M059J (cell line): Measurements from ENCODE around the gene CCP110. TPM values are rescaled to one million over a fixed set of nuclear protein-coding genes. Genes with fewer than 3 reads are reported as not detected.
"Not testable (repeated sequence)": the region's sequence is repeated elsewhere in the genome, so short reads cannot be mapped to it uniquely, and the experiment has no call there.

Experiments used
- DNase-seq: peaks from one replicate; pipeline ENCODE4 v3.0.0-alpha.2; 2012; ENCODE audit warnings: low read depth
- total RNA-seq: library from RNA; depleted of rRNA; stranded (reverse); fragments of >200 nt; shearing (Covaris generic); gene quantifications from 2 replicates; pipeline ENCODE4 v1.2.3, GENCODE V29; 2014

Gene CCP110
- total RNA-seq, 1 experiment from 2014 or later, result 11.4 TPM

GRCh38 chr16:19543278-19543996, 19.7 kb downstream of the CCP110 start:
- DNase-seq, result not testable (repeated sequence)

- no peak for DNase-seq
Observed at GRCh38 chr16:19548144-19548543, 24.4 kb downstream of the CCP110 start.

GRCh38 chr16:19549673-19550072, 25.9 kb downstream of the CCP110 start:
- DNase-seq, result no peak

- DNase-seq, result peak; percentile 95
Observed at GRCh38 chr16:19555186-19555937, 31.6 kb downstream of the CCP110 start, which contains the start of gene VPS35L. TSS of gene VPS35L (plus strand) at chr16:19555703. CDS start at chr16:19555730, 27 bp downstream.

- peak; percentile 13 for DNase-seq
Observed at GRCh38 chr16:19555938-19556771, 32.4 kb downstream of the CCP110 start.

- DNase-seq, result peak; percentile 58
Observed at GRCh38 chr16:19559242-19559910, 35.6 kb downstream of the CCP110 start.

DNA sequence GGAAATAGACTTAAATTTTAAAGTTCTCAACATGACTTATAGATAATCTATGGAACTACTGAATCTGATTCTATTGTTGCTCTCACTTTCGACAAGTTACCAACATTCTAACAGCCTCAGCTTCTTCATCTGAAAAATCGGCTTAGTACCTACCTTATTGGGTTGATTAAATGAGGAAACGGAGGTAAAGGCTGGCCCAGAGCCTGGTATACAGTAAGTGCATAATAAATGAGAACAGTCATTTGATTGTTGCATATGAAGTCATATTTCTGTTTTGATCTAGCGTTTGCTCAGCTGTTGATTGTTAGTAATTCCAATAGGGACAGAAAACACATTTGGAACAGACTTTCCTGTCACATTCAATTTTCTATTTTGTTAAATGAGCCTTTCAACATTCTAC, 36.3 kb downstream of the CCP110 start:
- DNase-seq, result no peak

- no peak for DNase-seq
Observed at GRCh38 chr16:19563377-19563776, 39.6 kb downstream of the CCP110 start.

- DNase-seq, result no peak
Observed at GRCh38 chr16:19566362-19566761, 42.6 kb downstream of the CCP110 start.

DNA sequence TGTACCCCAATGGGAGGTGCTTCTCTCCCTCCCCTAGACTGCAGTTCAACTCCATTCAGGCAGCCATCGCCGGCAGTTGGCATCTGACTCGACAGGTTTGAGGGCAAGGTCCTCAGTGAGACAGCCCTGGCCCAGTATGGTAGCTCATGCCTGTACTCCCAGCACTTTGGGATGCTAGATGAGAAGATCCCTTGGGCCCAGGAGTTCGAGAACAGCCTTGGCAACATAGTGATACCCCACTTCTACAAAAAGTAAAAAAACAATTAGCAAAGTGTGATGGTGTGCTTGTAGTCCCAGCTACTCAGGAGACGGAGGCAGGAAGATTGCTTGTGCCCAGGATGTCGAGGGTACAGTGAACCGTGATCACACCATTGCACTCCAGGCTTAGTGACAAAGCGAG, 43.8 kb downstream of the CCP110 start:
- no peak for DNase-seq

DNA sequence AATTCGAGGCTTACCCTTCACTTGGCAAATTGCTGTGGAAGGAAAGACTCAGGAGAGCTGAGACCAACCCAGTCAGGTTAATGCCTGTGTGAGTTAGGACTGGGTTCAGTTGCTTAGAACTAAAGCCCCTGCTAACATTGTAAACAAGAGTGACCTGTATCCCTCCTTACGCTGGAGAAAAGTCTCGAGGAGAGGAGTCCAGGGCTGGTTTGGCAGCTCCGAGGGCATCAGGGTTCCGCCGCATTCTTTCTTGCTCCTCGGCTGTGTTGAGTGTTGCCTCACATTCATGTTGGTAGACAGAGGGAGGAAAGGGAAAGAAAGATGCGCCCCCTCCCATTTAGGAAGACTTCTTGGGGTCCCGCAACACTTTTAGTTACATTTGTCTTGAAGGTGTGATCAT, 50.3 kb downstream of the CCP110 start:
- DNase-seq, result no peak

- DNase-seq, result no peak
Observed at GRCh38 chr16:19574615-19575014, 50.9 kb downstream of the CCP110 start.

DNA sequence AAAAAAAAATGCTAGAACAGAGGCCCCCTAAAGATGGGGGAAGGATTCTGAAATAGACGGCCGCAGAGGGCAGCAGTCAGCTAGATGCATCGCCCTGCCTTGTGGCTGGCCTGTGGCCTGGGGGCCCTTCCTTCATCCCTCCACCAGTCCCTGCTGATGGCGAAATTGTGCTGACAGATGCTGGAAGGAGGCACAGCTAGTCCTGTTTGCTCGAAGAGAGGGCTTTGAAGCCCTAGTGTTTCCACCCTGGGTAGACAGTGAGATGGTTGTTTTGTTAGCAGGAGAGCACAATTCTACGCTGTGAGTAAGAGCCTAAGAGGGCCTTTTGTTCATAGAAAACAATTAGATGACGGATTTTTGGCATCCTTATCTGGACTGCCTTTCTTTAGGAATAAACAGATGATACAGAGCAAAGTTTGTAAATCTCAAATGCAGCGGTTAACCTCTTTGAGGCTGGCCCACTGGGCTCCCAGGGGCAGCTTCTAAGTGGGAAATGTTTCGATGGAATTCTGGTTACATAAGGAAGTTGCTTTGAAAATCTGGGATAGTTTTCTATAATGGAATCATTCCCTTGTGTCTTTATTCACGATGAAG, 54.7 kb downstream of the CCP110 start:
- DNase-seq, result no peak

- DNase-seq, result no peak
Observed at GRCh38 chr16:19582050-19582831, 58.5 kb downstream of the CCP110 start.

DNA sequence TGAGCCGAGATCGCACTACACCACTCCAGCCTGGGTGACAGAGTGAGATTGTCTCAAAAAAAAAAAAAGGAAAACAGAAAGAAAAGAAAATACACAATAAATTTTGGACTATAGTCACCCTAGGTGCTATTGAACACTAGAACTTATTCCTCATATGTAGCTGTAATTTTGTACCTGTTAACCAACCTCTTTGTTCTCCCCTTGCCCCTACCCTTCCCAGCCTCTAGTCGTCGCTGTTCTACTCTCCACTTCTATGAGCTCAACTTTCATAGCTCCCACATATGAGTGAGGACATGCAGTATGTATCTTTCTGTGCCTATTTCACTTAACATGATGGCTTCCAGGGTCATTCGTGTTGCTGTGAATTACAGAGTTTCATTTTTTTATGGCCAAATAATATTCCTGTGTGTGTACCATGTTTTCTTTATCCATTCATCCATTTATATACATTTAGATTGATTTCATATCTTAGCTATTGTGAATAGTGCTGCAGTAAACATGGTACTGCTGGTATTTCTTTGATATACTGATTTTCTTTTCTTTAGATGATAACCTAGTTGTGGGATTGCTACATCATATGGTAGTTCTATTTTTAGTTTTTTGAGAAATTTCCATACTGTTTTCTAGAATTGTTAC, 60.0 kb downstream of the CCP110 start:
- DNase-seq, result peak; percentile 47

GRCh38 chr16:19588661-19589060, 64.9 kb downstream of the CCP110 start:
- DNase-seq, result no peak

DNA sequence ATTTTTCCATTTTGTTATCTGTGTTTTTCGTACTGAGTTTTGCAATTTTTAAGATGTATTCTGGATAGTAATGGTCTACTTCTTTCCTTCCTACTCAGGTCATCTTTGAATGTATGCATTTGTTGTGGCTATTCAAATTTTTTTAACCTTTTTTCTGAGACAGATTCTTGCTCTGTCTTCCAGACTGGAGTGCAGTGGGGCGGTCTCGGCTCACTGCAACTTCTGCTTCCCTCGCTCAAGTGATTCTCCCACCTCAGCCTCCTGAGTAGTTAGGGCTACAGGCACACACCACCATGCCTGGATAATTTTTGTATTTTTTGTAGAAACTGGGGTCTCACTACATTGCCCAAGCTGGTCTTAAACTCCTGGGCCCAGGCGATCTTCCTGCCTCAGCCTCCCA, 65.4 kb downstream of the CCP110 start:
- no peak for DNase-seq

DNA sequence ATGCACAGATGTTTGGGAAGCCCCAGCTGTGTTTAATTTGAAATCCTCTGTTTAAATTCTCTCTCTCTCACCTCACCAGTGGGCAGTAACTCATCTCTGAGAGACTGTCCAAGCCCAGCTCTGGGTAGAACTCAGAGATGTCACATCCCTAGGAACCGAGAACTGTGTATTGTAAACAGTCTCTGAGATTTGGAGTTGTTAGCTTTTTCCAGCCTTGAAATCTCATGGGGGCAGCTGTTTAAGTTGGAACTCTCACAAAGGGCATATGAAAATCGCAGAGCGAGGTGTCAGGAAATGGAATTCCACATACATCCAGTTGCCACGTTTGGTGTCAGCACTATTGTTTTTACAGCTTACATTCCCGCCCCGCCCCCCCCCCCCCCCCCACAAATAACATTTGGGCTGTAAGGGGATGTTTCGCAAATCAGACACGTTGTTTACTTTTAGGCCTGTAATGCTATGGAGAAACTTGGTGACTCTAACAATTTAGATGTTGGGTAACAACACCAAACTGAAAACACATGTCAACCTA, 66.1 kb downstream of the CCP110 start:
- no peak for DNase-seq

- DNase-seq, result peak; percentile 91
Observed at GRCh38 chr16:19595043-19595767, 71.5 kb downstream of the CCP110 start.
